Endodermal cell (in vitro differentiated cells): Measurements from ENCODE around the gene FLT3. TPM values are rescaled to one million over a fixed set of nuclear protein-coding genes. Genes with fewer than 3 reads are reported as not detected.

ENCODE experiments used
- DNase-seq: peaks from one replicate; pipeline ENCODE4 v3.0.0-alpha.2; 2017
- H3K27ac ChIP-seq: 2 replicates; pipeline ENCODE4 v1.5.1; 2013; ENCODE audit warnings: mild to moderate bottlenecking, low read depth, low read length, moderate library complexity
- H3K27me3 ChIP-seq: 2 replicates; pipeline ENCODE4 v1.6.1; 2013; ENCODE audit warnings: mild to moderate bottlenecking, low read length, moderate library complexity; ENCODE audit not compliant: insufficient read depth, control insufficient read depth, poor library complexity, severe bottlenecking
- H3K36me3 ChIP-seq: 2 replicates; pipeline ENCODE4 v1.7.0; 2013; ENCODE audit warnings: mild to moderate bottlenecking, low read length, moderate library complexity; ENCODE audit not compliant: control insufficient read depth, insufficient read depth
- H3K4me1 ChIP-seq: one replicate; pipeline ENCODE4 v1.7.0; 2013; ENCODE audit warnings: low read length; ENCODE audit not compliant: control insufficient read depth, insufficient read depth
- H3K4me3 ChIP-seq: 2 replicates; pipeline ENCODE4 v1.5.1; 2013; ENCODE audit warnings: mild to moderate bottlenecking, low read length, moderate library complexity
- H3K9ac ChIP-seq: 2 replicates; pipeline ENCODE4 v1.6.1; 2013; ENCODE audit warnings: mild to moderate bottlenecking, low read length, moderate library complexity; ENCODE audit not compliant: poor library complexity, severe bottlenecking; ENCODE audit errors: extremely low read depth
- H3K9me3 ChIP-seq: 2 replicates; pipeline ENCODE4 v1.6.1; 2013; ENCODE audit warnings: mild to moderate bottlenecking, low read length, moderate library complexity; ENCODE audit not compliant: control insufficient read depth
- H3K27ac Mint-ChIP-seq: 2 replicates; pipeline ENCODE4 v1.8.0; 2020; ENCODE audit warnings: mixed read lengths
- H3K27me3 Mint-ChIP-seq: 2 replicates; pipeline ENCODE4 v1.8.0; 2021; ENCODE audit warnings: mild to moderate bottlenecking, mixed read lengths; ENCODE audit not compliant: insufficient read depth
- H3K36me3 Mint-ChIP-seq: 2 replicates; pipeline ENCODE4 v1.8.0; 2020; ENCODE audit warnings: low read depth, mixed read lengths
- H3K4me1 Mint-ChIP-seq: 2 replicates; pipeline ENCODE4 v1.8.0; 2020; ENCODE audit warnings: mixed read lengths
- H3K4me3 Mint-ChIP-seq: 2 replicates; pipeline ENCODE4 v1.8.0; 2020; ENCODE audit warnings: mild to moderate bottlenecking, moderate library complexity, mixed read lengths
- H3K9me3 Mint-ChIP-seq: 2 replicates; pipeline ENCODE4 v1.8.0; 2020; ENCODE audit warnings: mild to moderate bottlenecking, mixed read lengths
- CTCF ChIP-seq: fragments of 200-600 bp; sonication (generic); conservative IDR thresholded peaks from 2 replicates; pipeline ENCODE4 v1.5.0; 2021; ENCODE audit warnings: antibody characterized with exemption, mild to moderate bottlenecking
- WGBS, 2 experiments: methylation state at CpG; one replicate each; pipeline versions ENCODE4 v1.1.5 to v1.1.7; 2013; ENCODE audit warnings: missing lambda C conversion rate in 2 of 2, mixed read lengths in 1 of 2; ENCODE audit not compliant: insufficient coverage in 1 of 2, insufficient read length in 1 of 2; 5-methylcytosine and 5-hydroxymethylcytosine counted together
- total RNA-seq, 2 donors: library from RNA; stranded (reverse); fragmentation: NEBNext Ultra II Directional in 1 of 2; extraction: Animal tissue kit (Norgen Biotek cat#: 25700) in 1 of 2; gene quantifications; 2 replicates in 1 of 2; 3 replicates in 1 of 2; pipeline ENCODE4 v1.2.1, GENCODE V29; 2021

Gene FLT3
- total RNA-seq, 2 donors from 2014 or later = 0.09 to 0.13 TPM

- WGBS, 2 experiments = 88 to 96% methylated on average over 7 of the region's 7 CpGs
- H3K9me3 Mint-ChIP-seq = no peaks in the 10 kb centered on the region
- no peaks in the 10 kb centered on the region for H3K36me3 ChIP-seq
- no peak for TF ChIP-seq CTCF
- no peaks in the 10 kb centered on the region for H3K9me3 ChIP-seq
- no peaks in the 10 kb centered on the region for H3K27me3 ChIP-seq
- peak overlapping the region; percentile 97 for H3K4me3 ChIP-seq
- DNase-seq = no peak
- no peak overlapping the region for H3K27ac ChIP-seq
- H3K9ac ChIP-seq = peak overlapping the region; percentile 89
- peak overlapping the region; percentile 90 for H3K4me3 Mint-ChIP-seq
- H3K27me3 Mint-ChIP-seq = no peaks in the 10 kb centered on the region
- H3K4me1 ChIP-seq = no peaks in the 10 kb centered on the region
- H3K36me3 Mint-ChIP-seq = peaks cover 4% of the 10 kb centered on the region
- peaks cover 12% of the 10 kb centered on the region for H3K4me1 Mint-ChIP-seq
- peak overlapping the region; percentile 98 for H3K27ac Mint-ChIP-seq
Observed at GRCh38 chr13:28136916-28137315, 36.5 kb upstream of the FLT3 start.

- Histone ChIP-seq H3K9me3 (no peaks in the 10 kb centered on the region), H3K27ac (no peak overlapping the region), H3K9ac (no peak overlapping the region), H3K4me3 (no peak overlapping the region), H3K36me3 (no peaks in the 10 kb centered on the region), H3K27me3 (no peaks in the 10 kb centered on the region), H3K4me1 (no peaks in the 10 kb centered on the region)
- DNase-seq = no peak
- H3K27me3 Mint-ChIP-seq = no peaks in the 10 kb centered on the region
- WGBS, 2 experiments = 92 to 95% methylated on average over 11 of the region's 11 CpGs
- H3K4me3 Mint-ChIP-seq = no peak overlapping the region
- TF ChIP-seq CTCF = no peak
- peaks cover 4% of the 10 kb centered on the region for H3K36me3 Mint-ChIP-seq
- H3K27ac Mint-ChIP-seq = no peak overlapping the region
- no peaks in the 10 kb centered on the region for H3K9me3 Mint-ChIP-seq
- H3K4me1 Mint-ChIP-seq = no peaks in the 10 kb centered on the region
Observed at GRCh38 chr13:28131646-28132045, 31.3 kb upstream of the FLT3 start.

- Mint-ChIP-seq H3K9me3 (no peaks in the 10 kb centered on the region), H3K36me3 (no peaks in the 10 kb centered on the region), H3K4me1 (no peaks in the 10 kb centered on the region), H3K27me3 (no peaks in the 10 kb centered on the region), H3K27ac (no peak overlapping the region), H3K4me3 (no peak overlapping the region)
- no peak overlapping the region for H3K9ac ChIP-seq
- no peak overlapping the region for H3K4me3 ChIP-seq
- 91 to 92% methylated on average over 4 of the region's 5 CpGs for WGBS, 2 experiments
- no peak for DNase-seq
- no peak overlapping the region for H3K27ac ChIP-seq
- no peak for TF ChIP-seq CTCF
- H3K36me3 ChIP-seq = no peaks in the 10 kb centered on the region
- no peaks in the 10 kb centered on the region for H3K4me1 ChIP-seq
- no peaks in the 10 kb centered on the region for H3K27me3 ChIP-seq
- no peaks in the 10 kb centered on the region for H3K9me3 ChIP-seq
Observed at GRCh38 chr13:28129911-28130693, 29.7 kb upstream of the FLT3 start.
